HG02938 (cell line): ENCODE measurements around the gene ARID5B.
A peak's percentile ranks its signal among the peaks of the same experiment; 100 is the strongest.
"Not testable (repeated sequence)": the region's sequence is repeated elsewhere in the genome, so short reads cannot be mapped to it uniquely, and the experiment has no call there.

Experiments used
- ATAC-seq: cut with Tn5 transposase; IDR thresholded peaks from one replicate; pipeline ENCODE4 v1.9.1; 2021; ENCODE audit warnings: mild to moderate bottlenecking, moderate library complexity; ENCODE audit not compliant: unreplicated experiment

Gene ARID5B

GRCh38 chr10:61900829-61901792, at the start of gene ARID5B:
ARID5B (plus strand) TSS chr10:61901699; CDS start chr10:61901710, 11 bp downstream.
- ATAC-seq = no peak

- no peak for ATAC-seq
These were observed 49.2 kb upstream of the ARID5B start for GRCh38 chr10:61852261-61852660.

GRCh38 chr10:61855771-61856170, 45.7 kb upstream of the ARID5B start:
- no peak for ATAC-seq

- no peak for ATAC-seq
These were observed 43.8 kb upstream of the ARID5B start for GRCh38 chr10:61857746-61858145.

GRCh38 chr10:61859786-61860185, 41.7 kb upstream of the ARID5B start:
- no peak for ATAC-seq

GRCh38 chr10:61860964-61861758, 40.3 kb upstream of the ARID5B start:
- ATAC-seq = no peak

GRCh38 chr10:61863981-61864380, 37.5 kb upstream of the ARID5B start:
- no peak for ATAC-seq

GRCh38 chr10:61866700-61867368, 34.7 kb upstream of the ARID5B start:
- no peak for ATAC-seq

GRCh38 chr10:61867374-61867773, 34.1 kb upstream of the ARID5B start:
- ATAC-seq = not testable (repeated sequence)

GRCh38 chr10:61867817-61868216, 33.7 kb upstream of the ARID5B start:
- not testable (repeated sequence) for ATAC-seq

GRCh38 chr10:61869041-61869675, 32.3 kb upstream of the ARID5B start:
- no peak for ATAC-seq

GRCh38 chr10:61869774-61870525, 31.5 kb upstream of the ARID5B start:
- no peak for ATAC-seq

- ATAC-seq = no peak
These were observed 31.0 kb upstream of the ARID5B start for GRCh38 chr10:61870526-61870895.

GRCh38 chr10:61871487-61871886, 30.0 kb upstream of the ARID5B start:
- no peak for ATAC-seq

GRCh38 chr10:61877887-61878739, 23.4 kb upstream of the ARID5B start:
- ATAC-seq = no peak

GRCh38 chr10:61878740-61879068, 22.8 kb upstream of the ARID5B start:
- ATAC-seq = no peak

GRCh38 chr10:61882621-61883370, 18.7 kb upstream of the ARID5B start:
- ATAC-seq = peak; percentile 66

GRCh38 chr10:61883371-61884025, 18.0 kb upstream of the ARID5B start:
- ATAC-seq = peak; percentile 47
